MM.1S (cell line): ENCODE measurements around the gene ACAT2.
"Not testable (repeated sequence)": the region's sequence is repeated elsewhere in the genome, so short reads cannot be mapped to it uniquely, and the experiment has no call there.

ENCODE experiments used
- EZH2phosphoT487 ChIP-seq: fragments of 300-600 bp; sonication (generic); IDR thresholded peaks from 2 replicates; pipeline ENCODE4 v1.6.1; 2018; ENCODE audit warnings: antibody characterized with exemption, low read length
- TF ChIP-seq, protein P1 (sequence below): fragments of 300-600 bp; sonication (generic); IDR thresholded peaks from 2 replicates; pipeline ENCODE4 v1.5.1; 2016; ENCODE audit warnings: antibody characterized with exemption, low read length, mixed read lengths

DNA sequence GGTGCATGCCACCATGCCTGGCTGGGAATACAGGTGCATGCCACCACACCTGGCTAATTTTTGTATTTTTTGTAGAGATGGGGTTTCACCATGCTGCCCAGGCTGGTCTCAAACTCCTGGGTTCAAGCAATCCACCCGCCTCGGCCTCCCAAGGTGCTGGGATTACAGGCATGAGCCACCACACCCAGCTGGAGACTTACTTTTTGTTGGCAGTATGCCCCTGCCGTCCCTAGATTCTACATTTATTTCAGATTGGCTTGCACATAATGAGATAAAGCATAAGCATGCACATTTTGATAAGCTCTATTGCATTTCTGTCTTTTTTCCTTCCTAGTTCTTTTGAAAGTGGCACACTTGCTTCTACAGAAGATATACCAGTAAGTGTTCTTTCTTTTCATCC is 54.9 kb downstream of the ACAT2 start:
- TF ChIP-seq, protein P1, sequence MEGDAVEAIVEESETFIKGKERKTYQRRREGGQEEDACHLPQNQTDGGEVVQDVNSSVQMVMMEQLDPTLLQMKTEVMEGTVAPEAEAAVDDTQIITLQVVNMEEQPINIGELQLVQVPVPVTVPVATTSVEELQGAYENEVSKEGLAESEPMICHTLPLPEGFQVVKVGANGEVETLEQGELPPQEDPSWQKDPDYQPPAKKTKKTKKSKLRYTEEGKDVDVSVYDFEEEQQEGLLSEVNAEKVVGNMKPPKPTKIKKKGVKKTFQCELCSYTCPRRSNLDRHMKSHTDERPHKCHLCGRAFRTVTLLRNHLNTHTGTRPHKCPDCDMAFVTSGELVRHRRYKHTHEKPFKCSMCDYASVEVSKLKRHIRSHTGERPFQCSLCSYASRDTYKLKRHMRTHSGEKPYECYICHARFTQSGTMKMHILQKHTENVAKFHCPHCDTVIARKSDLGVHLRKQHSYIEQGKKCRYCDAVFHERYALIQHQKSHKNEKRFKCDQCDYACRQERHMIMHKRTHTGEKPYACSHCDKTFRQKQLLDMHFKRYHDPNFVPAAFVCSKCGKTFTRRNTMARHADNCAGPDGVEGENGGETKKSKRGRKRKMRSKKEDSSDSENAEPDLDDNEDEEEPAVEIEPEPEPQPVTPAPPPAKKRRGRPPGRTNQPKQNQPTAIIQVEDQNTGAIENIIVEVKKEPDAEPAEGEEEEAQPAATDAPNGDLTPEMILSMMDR, result not testable (repeated sequence)
- TF ChIP-seq EZH2phosphoT487, result not testable (repeated sequence)
